GM04503 (cell line): ENCODE data around the gene C4BPB.

Source experiments
- DNase-seq: peaks from one replicate; pipeline ENCODE4 v3.0.0-alpha.2; 2012; ENCODE audit warnings: low read depth

C4BPB gene

DNA sequence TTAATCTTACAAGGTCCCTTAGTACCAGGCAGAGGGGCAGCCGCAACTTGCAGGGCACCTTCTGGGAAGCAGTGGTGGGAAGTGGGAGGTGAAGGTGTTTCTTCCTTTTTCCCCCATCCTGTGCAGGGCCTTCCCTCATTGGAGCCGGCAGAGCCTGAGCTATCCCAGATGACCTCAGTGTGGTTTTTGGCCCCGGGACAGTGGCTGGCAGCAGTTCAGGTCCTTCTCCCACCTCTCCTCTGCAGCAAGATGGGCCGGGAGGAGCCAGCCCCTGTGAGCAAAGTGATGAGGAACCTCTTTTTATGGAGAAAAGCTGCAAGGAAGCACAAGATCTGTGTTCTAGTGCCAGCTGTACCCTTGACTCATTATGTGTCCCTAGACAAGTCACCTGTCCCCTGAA is 28.8 kb upstream of the C4BPB start:
- no peak for DNase-seq

DNA sequence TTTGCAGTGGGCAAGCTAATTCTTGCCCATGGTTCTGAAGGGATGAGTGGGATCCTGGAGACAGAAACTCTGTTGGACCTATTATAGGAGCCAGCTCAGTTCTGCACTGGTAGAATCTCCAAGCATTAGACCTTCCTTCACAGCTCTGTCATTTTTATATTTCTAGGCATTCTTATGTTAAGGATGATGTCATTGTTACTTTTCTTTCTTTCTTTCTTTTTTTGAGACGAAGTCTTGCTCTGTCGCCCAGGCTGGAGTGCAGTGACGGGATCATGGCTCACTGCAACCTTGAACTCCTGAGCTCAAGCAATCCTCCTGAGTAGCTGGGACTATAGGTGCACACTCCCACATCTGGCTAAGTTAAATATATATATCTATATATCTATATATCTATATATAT is 28.1 kb upstream of the C4BPB start:
- DNase-seq: no peak

DNA sequence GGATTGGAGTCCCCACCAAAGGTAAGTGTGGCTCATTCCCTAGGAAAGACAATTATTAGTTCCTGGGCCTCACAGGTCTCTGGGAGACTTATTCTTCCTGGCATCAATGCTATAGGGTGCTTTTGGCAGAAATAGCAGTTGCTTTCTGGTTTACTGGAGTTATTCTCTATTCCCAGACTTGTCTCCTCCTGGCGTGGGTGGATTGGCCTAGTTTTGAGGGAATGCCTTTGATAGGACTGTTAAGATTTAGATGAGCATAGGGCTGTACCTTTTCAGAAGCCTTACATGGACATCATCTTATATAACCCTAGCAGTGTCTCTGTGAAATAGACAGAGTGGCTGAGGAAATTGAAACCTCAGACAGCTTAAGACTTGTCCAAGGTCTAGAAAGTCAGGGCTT is 26.6 kb upstream of the C4BPB start:
- no peak for DNase-seq

DNA sequence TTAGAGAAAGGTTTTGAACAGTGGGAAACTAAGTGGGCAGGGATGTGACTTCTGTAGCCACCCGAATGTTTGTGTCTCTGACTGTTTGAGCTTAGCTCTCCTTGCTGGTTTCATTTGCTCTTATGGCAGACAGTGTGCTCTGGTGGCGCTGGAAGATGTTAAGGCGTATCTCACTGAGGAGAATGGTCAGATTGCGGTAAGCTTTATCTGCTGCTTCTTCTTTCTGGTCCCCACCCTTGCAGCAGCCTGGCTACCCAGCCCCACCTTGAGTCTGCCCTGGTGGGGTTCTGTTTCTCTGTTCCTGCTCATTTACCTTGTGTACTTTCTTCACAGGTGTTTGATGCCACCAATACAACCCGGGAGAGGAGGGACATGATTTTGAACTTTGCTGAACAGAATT is 25.6 kb upstream of the C4BPB start:
- DNase-seq: no peak

DNA sequence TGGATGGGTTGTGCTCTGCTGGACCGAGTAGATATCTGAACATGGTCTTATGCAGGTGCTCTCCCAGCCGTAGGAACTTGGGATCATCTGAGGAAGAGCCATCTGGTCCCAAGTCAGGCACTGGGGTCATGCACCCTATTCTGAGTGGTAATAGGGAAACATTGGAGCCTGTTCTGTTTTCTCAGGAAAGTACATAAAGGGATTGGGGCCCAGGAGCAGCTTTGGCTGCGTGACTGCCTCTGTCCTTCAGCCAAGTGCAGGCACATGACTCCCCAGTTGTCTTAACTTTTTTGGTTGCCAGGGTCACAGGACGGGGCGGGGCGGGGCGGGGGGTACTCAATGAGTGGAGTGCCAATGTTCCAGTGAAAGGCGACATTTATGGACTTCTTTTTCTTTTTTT is 24.1 kb upstream of the C4BPB start:
- no peak for DNase-seq

DNA sequence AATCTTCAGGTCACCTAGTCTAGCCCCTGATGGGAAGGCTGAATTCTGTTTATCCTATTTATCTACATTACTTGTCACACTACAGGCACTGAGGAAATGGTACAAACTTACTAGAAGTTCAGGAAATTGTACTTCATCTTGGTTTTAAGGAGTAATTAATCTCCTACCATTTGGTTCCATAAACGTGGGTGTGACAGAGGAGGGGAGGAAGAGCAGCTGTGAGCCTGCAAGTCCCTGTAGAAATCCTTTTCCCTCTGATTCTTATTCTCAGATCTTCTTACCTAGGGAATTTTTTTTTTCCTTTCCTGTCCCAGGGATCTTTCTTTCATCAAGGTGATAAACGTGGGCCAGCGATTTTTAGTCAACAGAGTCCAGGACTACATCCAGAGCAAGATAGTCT is 21.5 kb upstream of the C4BPB start:
- DNase-seq: no peak

DNA sequence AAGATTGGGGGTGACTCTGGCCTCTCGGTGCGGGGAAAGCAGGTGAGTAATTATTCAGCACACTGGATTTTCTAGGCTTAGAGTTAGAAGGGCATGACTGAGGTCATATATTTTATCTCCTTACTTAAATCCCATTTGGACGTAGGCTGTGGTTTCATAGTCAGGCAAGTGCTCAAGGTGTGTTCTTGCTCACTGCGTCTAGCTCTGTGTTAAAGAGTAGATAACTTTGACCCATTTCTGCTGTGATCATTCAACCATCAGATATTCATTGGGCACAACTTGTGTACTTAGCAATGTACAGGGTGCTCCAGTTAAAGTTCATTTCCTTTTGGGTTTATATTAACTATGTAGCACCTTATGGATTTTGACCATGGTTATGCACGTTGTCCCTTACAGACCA is 21.0 kb upstream of the C4BPB start:
- DNase-seq: no peak

DNA sequence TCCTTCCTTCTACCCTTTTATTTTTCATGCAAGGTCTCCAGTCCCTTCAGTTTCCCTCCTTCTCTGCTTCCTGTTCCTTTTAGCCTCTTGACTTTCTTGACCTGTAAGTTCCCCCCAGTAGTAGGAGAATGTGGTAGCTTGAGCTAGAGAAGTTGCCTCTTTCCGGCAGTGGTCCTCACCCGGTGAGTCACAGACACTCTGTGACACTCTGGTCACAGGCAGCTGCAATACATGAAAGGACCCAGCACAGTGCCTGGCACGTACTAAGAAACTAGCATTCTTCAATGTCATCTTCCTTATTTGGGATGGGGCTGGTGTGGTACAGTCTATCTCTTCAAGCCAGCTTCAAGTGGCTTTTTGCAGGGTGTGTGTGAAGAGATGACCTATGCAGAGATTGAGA is 19.6 kb upstream of the C4BPB start:
- no peak for DNase-seq

DNA sequence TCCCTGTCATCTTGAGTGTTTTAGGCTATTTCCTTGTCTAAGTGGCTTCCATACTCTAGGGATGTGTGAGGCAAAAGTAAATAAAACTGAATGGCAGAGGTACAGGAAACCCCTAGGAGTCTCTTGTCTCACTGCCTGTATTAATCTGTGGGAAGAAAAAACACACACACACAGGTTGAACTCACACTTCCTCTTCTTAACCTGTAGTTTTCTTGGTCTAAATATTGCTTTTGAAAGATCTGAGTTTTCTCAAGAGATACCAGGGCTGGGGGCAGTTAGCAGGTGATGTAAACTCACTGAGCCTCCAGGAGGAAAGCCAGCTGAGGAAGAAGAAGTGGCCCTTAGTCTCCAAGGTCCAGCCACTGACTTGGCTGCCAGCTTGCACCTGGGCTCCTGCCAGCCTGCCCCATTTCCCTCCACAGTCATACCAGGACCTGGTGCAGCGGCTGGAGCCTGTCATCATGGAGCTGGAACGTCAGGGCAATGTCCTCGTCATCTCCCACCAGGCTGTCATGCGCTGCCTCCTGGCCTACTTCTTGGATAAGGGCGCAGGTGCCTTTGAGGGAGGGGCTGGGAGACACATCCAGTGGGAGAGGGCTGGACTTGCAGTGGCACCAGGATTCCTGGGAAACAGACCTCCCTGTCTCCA is 18.7 kb upstream of the C4BPB start:
- no peak for DNase-seq

DNA sequence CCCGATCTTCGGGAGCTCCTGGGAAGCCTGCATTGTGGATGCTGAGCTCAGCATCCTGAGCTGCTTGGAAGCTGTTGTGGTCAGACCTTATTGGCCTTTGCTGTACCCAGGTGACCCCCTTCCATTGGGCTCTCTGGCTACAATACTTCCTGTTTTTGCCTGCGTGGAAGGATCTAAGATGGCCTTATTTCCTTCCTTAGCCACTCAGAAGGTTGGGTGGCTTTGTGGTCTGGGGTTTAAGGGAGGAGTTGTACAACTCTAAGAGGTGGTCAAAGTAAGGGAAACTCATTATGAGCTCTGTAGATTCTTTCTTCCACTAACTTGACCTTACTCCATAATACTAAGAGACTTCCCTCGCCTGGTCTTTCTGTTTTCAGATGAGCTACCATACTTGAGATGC is 17.8 kb upstream of the C4BPB start:
- DNase-seq: no peak

DNA sequence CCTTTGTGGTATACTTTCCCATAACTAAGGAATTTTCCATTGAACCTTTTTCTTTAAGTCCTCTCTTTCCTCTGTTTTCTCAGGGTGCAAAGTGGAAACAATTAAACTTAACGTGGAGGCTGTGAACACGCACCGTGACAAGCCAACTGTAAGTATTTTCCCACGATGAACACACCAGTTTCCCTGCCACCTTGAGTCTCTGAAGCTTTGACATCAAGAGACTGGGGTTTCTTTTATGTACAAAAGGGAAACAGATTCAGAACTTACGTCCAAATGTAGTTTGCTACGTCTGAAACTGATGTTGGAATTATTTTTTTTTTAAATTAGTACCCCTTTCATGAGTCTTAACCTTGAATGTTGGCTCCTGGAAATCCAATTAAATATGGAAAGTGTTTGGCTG is 17.2 kb upstream of the C4BPB start:
- no peak for DNase-seq

DNA sequence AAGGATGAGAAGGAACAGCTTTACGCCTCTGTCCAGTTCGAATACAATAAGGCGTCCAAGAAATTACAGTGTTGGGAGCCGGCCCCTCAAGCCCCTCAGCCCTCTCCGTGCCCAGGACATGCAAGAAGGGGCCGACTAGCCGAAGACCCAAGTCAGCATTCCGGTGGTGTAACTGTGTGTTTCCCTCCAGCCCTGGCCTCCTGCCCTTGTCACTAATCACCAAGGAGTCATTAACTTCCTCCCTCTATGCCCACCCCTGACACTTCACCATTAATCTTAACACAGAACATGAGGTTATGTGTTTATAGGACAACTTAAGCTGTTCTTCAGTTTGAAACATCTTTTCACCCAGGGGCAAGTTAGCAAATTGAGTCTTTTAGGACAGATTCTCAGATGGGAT is 16.4 kb upstream of the C4BPB start:
- no peak for DNase-seq

DNA sequence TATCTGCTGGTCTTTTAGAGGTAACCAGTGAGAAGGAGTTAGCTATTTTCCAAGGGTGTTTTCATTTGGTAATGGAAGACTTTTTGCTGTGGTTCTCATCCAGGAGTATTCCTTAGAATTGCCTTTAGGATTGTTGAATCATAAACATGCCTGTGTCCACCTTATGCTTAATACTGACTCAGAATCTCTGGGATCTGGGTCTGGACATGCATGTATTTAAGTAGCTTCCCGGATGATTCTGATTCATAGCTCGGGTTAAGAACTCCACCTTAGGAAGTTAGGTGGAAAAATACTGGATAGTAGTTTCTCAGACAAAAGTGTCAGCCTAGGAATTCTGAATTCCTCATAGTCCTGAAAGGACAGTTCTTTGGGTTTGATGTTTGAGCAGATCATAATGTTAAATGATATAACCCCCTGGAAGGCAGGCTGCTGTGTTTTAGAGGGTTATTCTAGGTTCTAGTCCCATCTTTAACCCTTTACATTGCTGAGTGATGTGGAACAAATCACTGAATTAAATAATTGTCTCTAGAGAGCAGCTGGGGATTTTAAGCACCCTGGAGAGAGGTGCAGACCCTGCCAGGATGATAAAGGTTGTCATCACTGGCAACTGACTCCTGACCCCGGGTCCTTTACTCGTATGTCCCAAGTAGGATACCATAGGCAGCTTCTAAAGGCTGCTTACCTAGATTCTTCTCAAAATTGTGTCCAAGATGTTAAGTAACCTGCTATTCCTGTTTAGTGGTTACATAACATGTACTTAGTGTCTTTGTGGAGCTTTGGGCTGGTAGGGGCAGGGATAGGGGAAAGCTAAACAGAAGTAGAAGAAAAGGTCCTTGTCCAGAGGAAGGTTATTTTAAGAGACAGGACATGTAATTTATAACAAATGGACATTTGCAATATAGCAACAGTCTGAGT is 14.5 kb upstream of the C4BPB start:
- DNase-seq: no peak

DNA sequence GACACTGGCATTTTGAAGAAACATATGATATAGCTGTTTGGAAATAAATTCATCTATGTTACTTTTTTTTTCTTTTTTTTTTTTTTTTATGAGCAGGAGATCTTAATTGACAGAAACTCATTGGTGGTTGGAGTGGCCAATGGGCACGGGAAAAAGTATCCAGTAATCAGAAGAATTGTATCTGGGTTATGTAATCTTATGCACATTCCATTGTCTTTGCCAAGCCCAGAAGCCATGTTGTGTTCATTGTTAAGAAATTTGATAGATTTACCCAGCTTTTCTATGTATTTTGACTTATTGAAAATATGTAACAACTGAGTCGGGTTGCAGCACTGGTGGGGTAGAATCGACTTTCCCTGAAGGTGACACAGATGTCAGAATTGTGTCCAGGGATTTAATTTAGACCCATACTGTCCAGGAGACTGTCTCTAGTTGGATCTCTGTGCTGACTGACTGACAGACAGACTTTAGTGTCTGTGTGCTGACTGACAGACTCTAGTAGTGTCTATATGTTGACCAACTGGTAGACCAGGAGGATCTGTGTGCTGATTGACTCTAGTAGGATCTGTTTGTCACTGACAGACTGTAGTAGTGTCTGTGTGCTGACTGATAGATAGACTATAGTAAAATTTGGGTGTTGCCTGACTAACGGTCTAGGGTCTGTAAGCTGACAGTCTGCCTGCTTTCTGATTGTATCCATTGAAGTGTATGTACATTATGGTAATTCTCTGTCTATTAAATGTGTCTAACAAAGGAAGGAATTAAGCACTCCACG is 12.3 kb upstream of the C4BPB start:
- no peak for DNase-seq

DNA sequence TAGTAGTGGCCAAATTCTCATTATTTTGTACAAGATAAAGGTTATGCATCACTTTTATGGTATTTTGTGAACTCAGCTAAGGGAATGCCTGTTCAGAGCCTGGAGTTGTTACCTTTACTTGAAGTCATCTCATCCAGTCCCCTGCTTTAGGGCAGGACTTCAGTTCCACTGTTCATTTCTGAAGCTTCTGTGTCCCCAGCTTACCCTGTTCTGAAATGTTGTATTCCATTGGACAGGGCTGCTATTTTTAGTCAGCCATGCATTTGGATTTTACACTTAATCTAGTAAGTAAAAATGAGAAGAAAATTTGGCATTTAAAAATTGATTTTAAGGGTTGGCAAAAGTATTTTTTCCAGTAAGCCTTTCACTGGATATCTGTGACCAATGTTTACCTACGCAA is 11.6 kb upstream of the C4BPB start:
- DNase-seq: no peak

DNA sequence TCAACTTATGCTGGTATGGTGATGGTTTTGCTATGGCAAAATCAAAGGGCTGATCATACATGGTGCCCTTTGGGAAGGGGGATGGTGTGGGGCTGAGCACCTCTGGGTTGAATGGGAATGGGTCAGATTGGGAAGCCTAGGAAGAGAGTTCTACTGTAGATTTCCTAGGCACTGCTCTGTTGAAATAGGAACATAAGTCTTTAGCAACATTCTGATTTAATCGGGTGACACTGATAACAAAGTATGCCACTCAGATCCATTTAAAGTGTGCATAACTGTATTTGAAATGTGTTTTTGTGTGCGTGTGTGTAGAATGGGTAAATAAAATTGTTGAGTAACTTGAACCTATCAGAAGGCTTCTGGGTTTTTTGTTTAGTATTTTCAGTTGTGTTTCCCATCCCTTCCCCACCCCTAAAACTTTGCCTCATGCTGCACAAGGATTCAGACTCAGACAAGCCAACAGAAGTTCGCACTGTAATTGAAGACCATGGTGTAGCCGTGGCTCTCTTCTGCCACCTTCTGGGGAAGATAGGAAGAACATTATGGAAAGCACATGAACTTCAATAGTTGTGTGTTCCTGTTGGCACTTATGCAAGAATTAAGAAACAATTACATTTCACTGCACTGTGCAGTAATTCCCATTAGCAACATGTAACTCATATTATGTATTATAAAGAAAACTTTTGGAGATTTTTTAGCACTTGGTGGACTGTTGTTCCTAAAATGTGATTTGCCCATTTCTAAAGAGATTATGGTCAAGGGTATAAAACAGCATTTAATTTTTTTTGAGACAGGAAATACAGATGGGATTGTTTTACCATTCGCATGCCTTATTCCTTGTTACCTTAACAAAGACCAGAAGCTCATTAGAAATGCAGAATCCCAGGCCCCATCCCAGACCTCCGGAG is 10.9 kb upstream of the C4BPB start:
- DNase-seq: peak; percentile 42

DNA sequence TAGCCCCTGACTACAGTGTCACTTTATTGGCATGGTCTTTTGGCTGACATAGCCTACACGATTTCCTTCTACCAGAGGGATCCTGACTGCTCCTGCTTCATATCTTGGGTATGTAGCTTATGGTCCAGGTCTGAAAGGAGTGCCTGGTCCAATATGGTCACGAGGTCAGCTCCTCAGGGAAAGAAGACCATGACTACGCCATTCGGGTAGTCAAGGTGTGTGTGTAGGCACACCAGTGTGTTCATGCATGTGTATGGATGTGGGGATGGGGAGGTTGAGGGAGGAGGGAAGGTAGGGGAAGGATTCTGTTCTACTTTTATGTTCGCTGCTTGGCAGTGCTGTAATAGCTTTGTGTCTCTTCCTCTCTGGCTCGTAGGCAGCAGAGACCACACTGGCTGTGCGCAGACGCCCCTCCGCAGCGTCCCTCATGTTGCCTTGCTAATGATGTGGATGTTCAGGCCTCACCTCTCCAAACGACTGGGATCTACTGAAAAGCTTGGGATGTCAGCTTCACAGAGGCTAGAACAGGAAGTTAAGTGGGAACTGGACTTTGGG is 10.0 kb upstream of the C4BPB start:
- no peak for DNase-seq

DNA sequence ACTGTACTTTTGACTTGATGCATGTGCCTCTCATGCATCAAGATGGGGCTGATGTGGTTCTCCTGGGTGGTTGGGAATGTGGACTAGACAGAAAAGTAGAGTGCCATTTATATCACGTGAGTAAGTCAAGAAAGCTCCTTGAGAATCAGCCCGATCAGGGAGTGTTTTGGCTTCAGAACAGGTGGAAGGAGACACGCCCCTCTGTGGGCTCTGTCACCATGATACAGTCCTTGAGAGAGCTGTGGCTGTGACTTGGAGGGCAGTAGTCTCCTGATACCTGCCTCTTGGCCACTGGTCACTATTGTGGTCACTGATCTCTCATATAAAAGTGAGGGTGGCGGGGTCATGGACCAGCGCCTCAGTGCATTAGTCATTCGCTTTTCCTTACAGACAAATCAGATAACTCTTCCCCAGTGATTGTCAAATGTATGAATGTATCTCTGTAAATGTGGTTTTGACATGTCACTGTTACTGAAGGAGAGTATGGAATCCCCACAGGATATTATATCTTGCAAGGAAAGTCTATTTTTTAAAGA is 8.9 kb upstream of the C4BPB start:
- no peak for DNase-seq

DNA sequence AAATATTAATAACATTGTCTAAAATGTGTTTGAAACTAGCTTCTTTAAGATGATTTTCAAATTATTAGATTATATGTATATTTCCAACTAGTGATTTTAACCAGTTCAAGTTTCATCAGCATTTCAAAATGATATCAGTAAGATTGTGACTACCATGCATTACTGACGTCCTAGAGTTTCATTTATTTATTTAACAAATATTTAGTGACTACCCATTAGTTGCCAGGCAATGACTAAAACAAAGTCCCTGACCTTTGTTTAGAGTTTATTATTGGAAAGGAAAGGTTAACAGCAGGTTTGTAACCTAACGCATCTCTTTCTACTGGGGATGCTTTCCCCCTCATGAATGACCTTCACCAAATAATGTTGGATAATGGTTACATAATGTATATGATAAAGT is 7.6 kb upstream of the C4BPB start:
- DNase-seq: no peak

DNA sequence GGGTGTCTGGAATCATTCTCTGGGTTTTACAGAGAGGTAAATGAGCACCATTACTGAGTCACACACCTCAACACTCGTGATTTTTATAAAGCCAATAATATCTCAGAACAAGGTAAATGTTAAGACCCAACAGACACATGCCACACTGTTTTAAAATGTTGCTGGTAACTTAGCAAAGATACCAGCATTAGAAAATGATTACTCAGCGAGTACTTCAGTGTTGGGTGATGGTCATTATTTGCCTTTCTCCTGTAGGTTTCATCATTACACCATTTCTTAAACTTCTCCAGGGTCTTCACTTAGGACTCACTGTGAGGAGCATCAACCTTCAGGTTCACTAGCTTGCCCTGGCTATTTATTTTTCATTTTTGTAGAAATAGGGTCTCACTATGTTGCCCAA is 6.9 kb upstream of the C4BPB start:
- DNase-seq: no peak

DNA sequence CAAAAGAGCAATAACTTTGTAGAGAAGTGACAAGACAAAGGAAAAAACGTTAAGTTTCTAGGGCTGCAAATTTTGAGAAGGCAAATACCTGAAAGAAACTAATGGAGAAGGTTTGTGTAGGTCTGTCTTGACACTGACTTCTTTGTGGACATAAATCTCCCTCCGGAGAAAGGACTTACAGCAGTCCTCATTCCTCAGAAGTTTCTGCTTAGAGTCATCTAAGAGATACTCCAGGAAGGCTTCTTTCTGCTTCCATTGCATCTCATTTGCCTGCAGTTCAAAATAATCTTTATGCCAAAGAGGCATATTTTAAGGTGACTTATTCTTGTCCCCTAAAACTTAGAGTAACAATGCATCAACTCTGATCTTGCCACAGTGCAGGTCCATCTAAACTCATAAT is 4.4 kb upstream of the C4BPB start:
- DNase-seq: no peak
